Muscle layer of duodenum (tissue), 2 donors: Measurements from ENCODE around the gene PARVA.

Experiments
- H3K27ac ChIP-seq: one replicate; pipeline ENCODE4 v1.7.0; 2013; ENCODE audit warnings: mild to moderate bottlenecking, low read length
- H3K27me3 ChIP-seq: one replicate; pipeline ENCODE4 v1.7.0; 2013; ENCODE audit warnings: low read depth, mild to moderate bottlenecking, control low read depth, low read length
- H3K36me3 ChIP-seq, 2 donors: one replicate each; pipeline ENCODE4 v1.7.0; 2013; ENCODE audit warnings: low read length in 2 of 2, control low read depth in 1 of 2, mild to moderate bottlenecking in 1 of 2; ENCODE audit not compliant: insufficient read depth in 2 of 2, control insufficient read depth in 1 of 2
- H3K4me1 ChIP-seq, 2 donors: one replicate each; pipeline ENCODE4 v1.7.0; 2013; ENCODE audit warnings: low read length in 2 of 2, mild to moderate bottlenecking in 2 of 2, control low read depth in 1 of 2, moderate library complexity in 1 of 2; ENCODE audit not compliant: insufficient read depth in 2 of 2, control insufficient read depth in 1 of 2
- H3K4me3 ChIP-seq, 2 donors: one replicate each; pipeline ENCODE4 v1.7.0; 2013; ENCODE audit warnings: low read length in 2 of 2, low read depth in 1 of 2, mild to moderate bottlenecking in 1 of 2
- H3K9me3 ChIP-seq, 2 donors: one replicate each; pipeline ENCODE4 v1.7.0; 2013; ENCODE audit warnings: low read length in 2 of 2, control low read depth in 1 of 2, mild to moderate bottlenecking in 1 of 2; ENCODE audit not compliant: control insufficient read depth in 1 of 2
- donor health status: healthy.

Gene PARVA

DNA sequence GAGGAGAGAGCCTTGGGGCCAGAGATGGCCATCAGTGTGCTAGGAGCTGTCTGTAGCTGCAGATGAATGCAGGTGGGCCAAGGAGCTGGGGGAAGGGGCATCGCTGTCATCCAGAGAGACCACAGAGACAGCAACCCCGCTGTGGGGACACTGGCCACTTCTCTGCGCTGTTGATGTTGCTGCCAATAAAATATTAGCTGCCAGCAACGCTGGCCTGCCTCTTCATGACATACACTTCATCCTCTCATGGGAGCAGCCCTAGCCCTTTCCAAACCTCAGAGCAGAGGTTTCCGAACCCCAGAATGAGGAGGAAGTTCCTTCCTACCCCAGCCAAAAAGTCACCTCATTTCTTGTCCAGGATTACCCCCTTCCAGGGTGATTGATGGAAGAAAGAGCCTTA, 106.2 kb downstream of the PARVA start:
- Histone ChIP-seq H3K4me1 (peaks cover 0 to 10% of the 10 kb centered on the region in 2 donors), H3K27ac (peak overlapping the region; percentile 33), H3K27me3 (no peaks in the 10 kb centered on the region), H3K9me3 (no peaks in the 10 kb centered on the region), H3K4me3 (no peak overlapping the region), H3K36me3 (peaks cover 10 to 14% of the 10 kb centered on the region in 2 donors)

GRCh38 chr11:12485328-12485727, 108.0 kb downstream of the PARVA start:
- H3K36me3 ChIP-seq, result peaks cover 10 to 14% of the 10 kb centered on the region in 2 donors
- H3K4me3 ChIP-seq, result no peak overlapping the region
- H3K9me3 ChIP-seq, result no peaks in the 10 kb centered on the region
- peaks cover 0 to 10% of the 10 kb centered on the region in 2 donors for H3K4me1 ChIP-seq
- H3K27me3 ChIP-seq, result no peaks in the 10 kb centered on the region
- H3K27ac ChIP-seq, result no peak overlapping the region

GRCh38 chr11:12489246-12489772, 111.9 kb downstream of the PARVA start:
- Histone ChIP-seq H3K9me3 (no peaks in the 10 kb centered on the region), H3K4me3 (no peak overlapping the region), H3K27me3 (no peaks in the 10 kb centered on the region), H3K27ac (no peak overlapping the region), H3K36me3 (peaks cover 4 to 6% of the 10 kb centered on the region in 2 donors), H3K4me1 (no peaks in the 10 kb centered on the region)

- peaks cover 9 to 12% of the 10 kb centered on the region in 2 donors for H3K36me3 ChIP-seq
These were observed 117.3 kb downstream of the PARVA start for GRCh38 chr11:12494699-12495098.

GRCh38 chr11:12496181-12497025, 119.0 kb downstream of the PARVA start:
- H3K4me3 ChIP-seq, result no peak overlapping the region
- no peak overlapping the region for H3K27ac ChIP-seq
- H3K36me3 ChIP-seq, result peaks cover 9 to 12% of the 10 kb centered on the region in 2 donors
- H3K4me1 ChIP-seq, result peaks cover 0 to 8% of the 10 kb centered on the region in 2 donors
- no peaks in the 10 kb centered on the region for H3K9me3 ChIP-seq
- H3K27me3 ChIP-seq, result no peaks in the 10 kb centered on the region

More at GRCh38 chr11:12494699-12495098, 117.3 kb downstream of the PARVA start:
- Histone ChIP-seq H3K9me3 (no peaks in the 10 kb centered on the region), H3K4me3 (no peak overlapping the region), H3K27me3 (no peaks in the 10 kb centered on the region), H3K27ac (no peak overlapping the region), H3K4me1 (peaks cover 0 to 8% of the 10 kb centered on the region in 2 donors)

GRCh38 chr11:12497431-12497830, 120.1 kb downstream of the PARVA start:
- H3K36me3 ChIP-seq, result peaks cover 9 to 12% of the 10 kb centered on the region in 2 donors
- no peaks in the 10 kb centered on the region for H3K9me3 ChIP-seq
- H3K27me3 ChIP-seq, result no peaks in the 10 kb centered on the region
- H3K4me1 ChIP-seq, result peaks cover 0 to 8% of the 10 kb centered on the region in 2 donors
- no peak overlapping the region for H3K27ac ChIP-seq
- no peak overlapping the region for H3K4me3 ChIP-seq

DNA sequence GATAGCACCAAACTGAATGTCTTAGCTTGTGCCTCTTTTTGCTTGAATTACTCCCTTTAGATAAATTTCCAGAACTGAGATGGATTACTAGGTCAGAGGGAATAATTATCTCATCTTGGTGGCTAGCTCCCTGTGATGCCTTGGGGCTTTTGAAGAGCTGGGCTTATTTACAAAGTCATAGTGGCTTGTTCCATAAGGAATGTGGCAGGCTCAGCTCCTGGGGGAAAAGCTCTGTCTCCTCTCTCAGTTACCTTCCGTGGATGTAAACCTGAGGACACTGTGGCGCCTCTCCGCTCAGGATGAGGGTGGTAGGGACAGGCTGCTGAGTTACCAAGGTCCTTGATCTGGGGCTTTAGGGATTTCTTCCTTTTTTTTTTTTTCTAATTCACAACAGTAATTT, 121.7 kb downstream of the PARVA start:
- peaks cover 0 to 8% of the 10 kb centered on the region in 2 donors for H3K4me1 ChIP-seq
- peaks cover 10 to 12% of the 10 kb centered on the region in 2 donors for H3K36me3 ChIP-seq
- no peak overlapping the region for H3K27ac ChIP-seq
- H3K9me3 ChIP-seq, result no peaks in the 10 kb centered on the region
- H3K4me3 ChIP-seq, result no peak overlapping the region
- no peaks in the 10 kb centered on the region for H3K27me3 ChIP-seq

DNA sequence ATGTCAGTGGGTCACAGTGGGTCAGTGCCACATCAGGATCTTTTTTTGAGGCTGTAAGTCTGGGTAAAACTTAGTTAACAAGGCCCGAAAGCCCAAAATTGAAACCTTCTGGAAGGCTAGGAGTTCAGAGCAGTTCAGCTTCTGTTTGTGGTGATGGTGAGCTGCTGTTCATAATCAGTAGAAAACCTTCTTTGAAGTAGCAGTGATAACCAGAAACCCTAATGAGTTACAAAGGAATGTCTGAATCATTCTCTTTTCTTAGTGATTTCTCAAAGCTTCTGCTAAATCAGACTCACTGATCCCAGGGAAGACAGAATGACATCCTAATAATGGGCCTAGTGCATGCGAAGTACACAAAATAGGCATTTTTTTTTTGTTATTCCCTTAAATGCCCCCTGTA, 124.7 kb downstream of the PARVA start:
- Histone ChIP-seq H3K27me3 (no peaks in the 10 kb centered on the region), H3K36me3 (peaks cover 16 to 22% of the 10 kb centered on the region in 2 donors), H3K9me3 (no peaks in the 10 kb centered on the region), H3K4me1 (no peaks in the 10 kb centered on the region), H3K4me3 (no peak overlapping the region), H3K27ac (peak overlapping the region; percentile 26)

DNA sequence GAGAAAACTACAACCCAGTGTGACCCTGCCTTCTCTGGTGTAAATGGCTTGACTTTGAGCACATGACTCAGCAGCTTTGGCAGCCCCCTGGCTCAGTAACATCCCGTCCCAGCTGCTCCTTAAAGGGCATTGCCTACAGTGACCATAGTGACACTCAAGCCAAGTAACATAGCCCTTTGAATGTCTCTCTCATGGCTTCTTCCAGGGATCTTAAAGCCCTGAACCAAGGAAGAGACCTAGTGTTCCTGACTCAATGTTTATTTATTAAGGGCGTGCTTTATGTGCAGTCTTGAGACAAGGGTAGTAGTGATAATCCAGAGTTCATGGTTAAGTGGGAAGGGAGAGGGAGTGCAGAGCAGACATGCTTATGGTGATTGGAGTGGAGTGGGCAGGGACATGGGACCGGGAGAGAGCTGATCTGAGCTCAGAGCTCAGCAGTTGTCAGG, 125.7 kb downstream of the PARVA start:
- Histone ChIP-seq H3K4me1 (peaks cover 0 to 6% of the 10 kb centered on the region in 2 donors), H3K4me3 (no peak overlapping the region), H3K9me3 (no peaks in the 10 kb centered on the region), H3K27ac (no peak overlapping the region), H3K27me3 (no peaks in the 10 kb centered on the region), H3K36me3 (peaks cover 16 to 18% of the 10 kb centered on the region in 2 donors)

DNA sequence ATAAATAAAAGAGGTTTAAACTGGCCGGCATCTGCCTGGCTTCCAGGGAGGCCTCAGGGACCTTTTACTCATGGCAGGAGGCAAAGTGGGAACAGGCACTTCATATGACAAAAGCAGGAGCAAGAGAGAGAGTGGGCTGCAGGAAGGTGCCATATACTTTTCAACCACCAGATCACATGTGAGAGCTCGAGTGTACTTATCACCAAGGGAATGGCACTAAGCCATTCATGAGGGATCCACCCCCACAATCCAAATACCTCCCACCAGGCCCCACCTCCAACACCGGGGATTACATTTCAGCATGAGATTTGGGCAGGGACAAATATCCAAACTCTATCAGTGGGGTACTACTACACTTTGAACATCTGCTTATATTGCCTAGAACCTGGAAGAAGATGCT, 126.5 kb downstream of the PARVA start:
- no peak overlapping the region for H3K27ac ChIP-seq
- H3K27me3 ChIP-seq, result no peaks in the 10 kb centered on the region
- no peak overlapping the region for H3K4me3 ChIP-seq
- H3K4me1 ChIP-seq, result peaks cover 0 to 6% of the 10 kb centered on the region in 2 donors
- H3K36me3 ChIP-seq, result peaks cover 16 to 18% of the 10 kb centered on the region in 2 donors
- H3K9me3 ChIP-seq, result no peaks in the 10 kb centered on the region

DNA sequence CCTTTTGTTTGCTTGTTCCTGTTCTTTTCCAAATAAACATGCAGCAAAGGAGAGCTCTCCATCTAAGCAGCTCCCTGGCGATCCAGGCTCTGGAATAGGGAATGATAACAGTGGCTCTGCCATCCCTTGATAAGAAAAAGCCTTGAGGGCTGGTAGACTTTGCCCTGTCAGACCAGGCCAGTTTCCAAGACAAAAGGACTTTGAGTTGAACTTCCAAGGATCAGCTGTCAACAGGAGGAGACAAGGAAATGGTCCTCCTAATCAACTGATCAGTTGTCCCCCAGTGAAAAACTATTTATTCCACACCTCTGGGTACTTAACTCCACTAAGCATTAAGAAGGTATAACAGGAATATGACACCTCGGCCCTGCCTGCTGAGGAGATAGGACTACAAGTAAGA, 127.8 kb downstream of the PARVA start:
- H3K27me3 ChIP-seq, result no peaks in the 10 kb centered on the region
- no peak overlapping the region for H3K27ac ChIP-seq
- peaks cover 0 to 6% of the 10 kb centered on the region in 2 donors for H3K4me1 ChIP-seq
- H3K9me3 ChIP-seq, result no peaks in the 10 kb centered on the region
- H3K36me3 ChIP-seq, result peaks cover 21 to 25% of the 10 kb centered on the region in 2 donors
- H3K4me3 ChIP-seq, result no peak overlapping the region
